HT-29 (cell line): ENCODE data around the gene SRPX. TPM values are rescaled to one million over a fixed set of nuclear protein-coding genes. Genes with fewer than 3 reads are reported as not detected.

ENCODE experiments used
- DNase-seq: peaks from one replicate; pipeline ENCODE4 v3.0.0-alpha.2; 2015; ENCODE audit warnings: low spot score
- total RNA-seq: library from RNA; depleted of rRNA; stranded (reverse); fragments of >200 nt; shearing (Covaris generic); gene quantifications from 2 replicates; pipeline ENCODE4 v1.2.3, GENCODE V29; 2014

Gene SRPX
- total RNA-seq, 1 experiment from 2014 or later, result not detected

DNA sequence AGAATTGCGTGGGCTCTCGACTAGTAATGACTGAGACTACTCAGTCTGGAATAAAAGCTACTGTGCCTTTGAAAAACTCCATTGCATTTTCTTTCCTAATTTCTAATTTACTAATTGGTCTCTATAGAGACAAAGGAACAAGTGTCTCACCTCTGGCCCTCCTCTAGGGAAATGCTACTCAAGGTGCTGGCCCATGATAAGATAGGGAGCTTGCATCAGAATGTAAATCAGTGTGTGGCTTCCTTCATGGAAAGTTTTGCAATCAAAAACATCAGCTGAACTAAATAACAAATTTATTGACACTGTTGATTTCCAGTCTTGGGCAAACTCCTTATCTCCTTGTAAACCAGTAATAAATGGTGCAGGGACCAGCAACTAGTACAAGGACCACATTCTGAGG lies 81.8 kb downstream of the SRPX start:
- DNase-seq, result no peak

- DNase-seq, result no peak
These were observed 82.3 kb downstream of the SRPX start for GRCh38 chrX:38138157-38138891.

DNA sequence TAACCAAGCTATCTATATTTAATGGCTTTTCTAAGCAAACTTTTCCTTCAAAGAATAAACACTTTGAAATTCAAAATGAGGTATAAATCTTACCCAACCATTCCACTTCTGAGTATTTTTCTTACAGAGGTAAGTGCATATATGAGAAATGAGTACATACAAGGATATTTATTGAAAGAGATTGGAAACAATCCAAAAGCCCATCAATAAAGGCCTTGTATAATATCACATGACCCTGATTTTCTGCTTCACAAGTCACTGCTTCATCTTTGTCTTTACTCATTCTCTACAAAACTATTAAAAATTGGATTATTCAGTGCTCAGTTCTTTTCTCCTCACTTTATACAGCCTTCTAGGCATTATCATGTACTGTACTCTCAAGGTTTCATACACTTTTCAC lies 91.3 kb downstream of the SRPX start:
- no peak for DNase-seq

DNA sequence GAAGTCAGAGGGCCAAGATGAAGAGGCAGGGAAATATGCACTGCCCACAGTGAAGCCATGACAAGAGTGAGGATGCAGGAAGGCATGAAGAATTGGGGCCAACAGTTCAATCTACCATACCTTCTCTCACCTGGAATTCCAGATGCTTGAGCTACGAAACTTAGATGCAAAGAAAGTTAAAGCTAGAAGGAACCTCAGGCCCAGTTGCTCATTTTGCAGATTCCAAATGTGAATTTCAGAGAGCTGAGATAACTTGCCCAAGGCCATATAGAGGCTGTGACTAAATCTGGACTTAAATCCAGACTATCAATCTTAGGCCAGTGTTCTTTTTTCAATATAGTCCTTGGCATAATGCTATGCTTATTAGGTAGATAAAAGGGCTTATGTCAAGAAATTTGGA lies 92.7 kb downstream of the SRPX start:
- no peak for DNase-seq

GRCh38 chrX:38126179-38126578 lies 94.5 kb downstream of the SRPX start:
- DNase-seq, result no peak

DNA sequence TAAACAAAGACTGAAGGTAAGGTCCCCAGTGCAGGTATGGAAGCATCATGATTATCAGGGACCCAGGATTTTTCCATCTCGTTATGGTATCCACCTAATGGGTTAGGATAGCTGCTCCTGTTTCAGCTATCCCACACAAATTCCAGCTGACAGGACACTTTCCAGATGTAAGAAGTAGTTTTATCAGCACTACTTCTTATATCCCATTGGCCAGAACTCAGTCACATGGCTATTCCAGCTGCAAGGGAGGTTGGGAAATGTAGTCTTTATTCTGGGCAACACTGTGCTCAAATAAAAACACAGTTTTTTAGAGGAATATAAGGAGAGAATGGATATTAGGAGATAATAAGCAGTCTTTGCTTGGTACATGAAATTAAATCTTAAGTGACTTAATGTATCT lies 96.7 kb downstream of the SRPX start:
- no peak for DNase-seq

DNA sequence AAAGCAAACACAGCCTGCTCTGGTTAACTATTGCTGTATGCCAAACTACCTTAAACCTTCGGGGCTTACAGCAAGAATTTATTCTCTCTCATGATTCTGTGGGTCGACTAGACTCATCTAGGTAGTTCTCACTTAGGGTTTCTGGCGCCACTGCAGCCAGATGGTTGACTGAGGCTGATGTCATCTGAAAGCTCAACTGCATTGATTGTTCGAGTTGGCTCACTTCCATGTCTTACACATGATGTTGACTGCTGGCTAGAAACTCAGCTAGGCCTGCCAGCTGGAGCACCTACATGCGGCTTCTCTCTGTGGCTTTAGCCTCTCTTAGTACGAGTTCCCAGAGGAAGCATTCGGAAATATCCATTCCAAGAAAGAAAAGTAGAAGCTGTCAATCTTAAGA lies 103.2 kb downstream of the SRPX start:
- DNase-seq, result no peak

- DNase-seq, result no peak
These were observed 104.0 kb downstream of the SRPX start for GRCh38 chrX:38116706-38117105.

DNA sequence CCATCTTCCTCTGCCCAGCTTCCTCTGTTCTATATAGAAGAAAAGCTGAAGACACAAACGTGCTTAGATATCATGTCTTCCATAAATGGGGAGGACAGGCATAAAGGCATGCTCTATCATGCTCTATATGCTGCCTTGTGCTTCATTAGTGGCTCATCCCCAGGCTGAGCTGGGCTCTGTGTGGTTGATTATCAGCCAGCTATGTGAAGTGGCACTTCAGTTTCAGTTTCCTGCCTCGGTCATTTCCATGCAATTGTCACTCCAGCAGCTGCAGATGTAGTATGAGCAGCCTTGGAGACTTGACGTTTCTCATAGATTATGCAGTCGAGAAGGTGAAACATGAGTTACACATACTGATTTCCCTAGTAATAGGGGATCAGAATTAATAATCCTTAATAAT lies 108.1 kb downstream of the SRPX start:
- no peak for DNase-seq

DNA sequence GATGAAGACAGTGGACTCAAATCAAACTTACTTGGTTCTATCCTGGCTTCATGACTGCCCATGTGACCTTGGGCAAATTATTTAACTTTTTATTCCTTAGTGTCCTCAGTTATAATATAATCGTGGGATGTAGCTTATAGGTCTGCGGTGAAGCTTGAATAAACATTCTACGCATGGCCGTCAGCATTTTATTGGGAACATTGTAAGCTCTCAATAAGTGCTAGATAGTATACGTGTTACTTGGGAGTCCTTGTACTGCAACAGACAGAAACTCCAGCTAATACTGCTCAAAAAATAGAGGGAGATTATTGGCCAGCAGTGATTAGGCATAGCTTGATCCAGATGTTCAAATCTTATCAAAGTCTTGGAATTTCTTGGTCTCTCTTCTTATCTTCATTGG lies 109.5 kb downstream of the SRPX start:
- DNase-seq, result no peak

DNA sequence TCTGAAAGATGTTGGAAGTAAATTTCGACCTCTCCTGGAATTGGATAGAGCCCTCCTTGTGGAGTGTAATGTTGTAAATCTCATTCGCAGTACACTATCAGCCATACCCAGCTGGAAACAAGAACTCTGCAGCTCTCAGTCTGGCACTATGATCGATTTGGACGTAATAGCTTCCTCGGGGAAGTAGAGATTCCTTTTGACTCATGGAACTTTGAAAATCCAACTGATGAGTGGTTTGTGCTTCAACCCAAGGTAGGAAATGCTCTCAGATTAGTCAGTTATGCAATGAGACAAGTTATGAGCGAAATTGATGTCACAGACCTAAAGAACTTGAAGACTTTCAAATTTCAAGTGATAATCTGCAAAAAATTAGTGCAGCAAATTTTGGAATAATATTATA lies 110.4 kb downstream of the SRPX start:
- no peak for DNase-seq

- DNase-seq, result no peak
These were observed 111.4 kb downstream of the SRPX start for GRCh38 chrX:38109042-38109898.

GRCh38 chrX:38108364-38108763 lies 112.3 kb downstream of the SRPX start:
- no peak for DNase-seq

- DNase-seq, result no peak
These were observed 113.5 kb downstream of the SRPX start for GRCh38 chrX:38106991-38107655.

- DNase-seq, result no peak
These were observed 115.4 kb downstream of the SRPX start for GRCh38 chrX:38105216-38105725.

DNA sequence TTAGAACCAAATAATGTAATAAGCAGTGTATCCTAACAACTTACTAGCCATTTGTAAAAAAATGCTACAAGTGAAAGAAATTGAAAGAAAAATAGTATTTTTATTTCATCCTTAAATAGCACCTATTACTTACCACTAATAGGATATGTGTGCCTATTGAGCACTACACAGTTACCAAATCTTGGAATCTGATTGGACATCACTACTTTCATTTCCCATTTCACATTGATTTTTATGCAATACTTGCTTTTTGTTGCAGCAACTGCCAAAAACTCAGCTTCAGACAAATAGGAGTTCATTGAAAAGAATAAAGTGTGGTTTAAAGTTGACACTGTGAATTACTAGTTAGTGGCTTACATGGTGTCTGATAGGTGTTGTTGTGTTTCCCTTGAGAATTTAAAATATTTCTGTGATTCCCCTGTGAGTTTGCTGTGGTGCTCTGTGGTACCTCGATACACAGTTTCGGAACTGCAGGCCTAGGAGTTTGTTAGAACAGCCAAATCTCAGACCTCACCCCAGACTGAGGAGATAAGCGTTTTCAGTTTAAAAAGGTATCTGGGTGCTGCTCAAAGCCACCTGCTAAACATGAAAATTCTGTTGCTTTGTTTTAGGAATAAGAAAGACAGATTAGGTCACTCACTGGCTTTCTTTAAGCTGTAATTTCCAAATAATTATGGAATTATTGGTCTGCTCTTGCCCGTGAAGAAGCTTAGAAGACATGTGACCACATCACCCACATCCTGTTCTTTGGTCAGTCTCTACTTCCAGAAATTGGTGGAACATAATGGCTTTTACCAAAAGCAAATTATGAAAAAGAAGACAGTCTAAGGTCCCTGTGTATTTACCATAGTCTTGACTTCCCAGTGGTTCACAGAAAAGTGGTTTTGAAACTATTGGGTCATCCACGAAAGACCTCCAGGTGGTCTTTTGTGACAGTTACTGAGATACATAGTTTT lies 116.5 kb downstream of the SRPX start:
- DNase-seq, result no peak

DNA sequence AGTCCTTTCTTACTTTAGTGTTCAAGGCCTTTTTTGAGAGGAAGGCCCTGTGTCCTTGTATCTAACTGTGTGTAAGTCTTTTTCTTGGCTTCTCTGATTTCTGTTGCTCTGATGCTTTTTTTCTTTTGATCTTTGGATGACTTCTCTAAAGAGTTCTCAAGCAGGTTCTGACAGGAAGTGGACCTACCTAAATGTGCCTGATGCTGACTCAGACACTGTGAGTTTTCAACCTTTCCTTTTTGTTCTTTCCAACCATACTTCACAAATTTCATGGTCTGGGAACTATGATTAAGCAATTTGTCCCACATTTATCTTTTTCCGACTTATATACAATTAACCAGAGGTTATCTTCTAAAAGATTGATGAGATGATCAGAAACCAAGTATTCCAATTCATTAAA lies 117.8 kb downstream of the SRPX start:
- DNase-seq, result no peak

- no peak for DNase-seq
These were observed 118.4 kb downstream of the SRPX start for GRCh38 chrX:38102240-38102639.

DNA sequence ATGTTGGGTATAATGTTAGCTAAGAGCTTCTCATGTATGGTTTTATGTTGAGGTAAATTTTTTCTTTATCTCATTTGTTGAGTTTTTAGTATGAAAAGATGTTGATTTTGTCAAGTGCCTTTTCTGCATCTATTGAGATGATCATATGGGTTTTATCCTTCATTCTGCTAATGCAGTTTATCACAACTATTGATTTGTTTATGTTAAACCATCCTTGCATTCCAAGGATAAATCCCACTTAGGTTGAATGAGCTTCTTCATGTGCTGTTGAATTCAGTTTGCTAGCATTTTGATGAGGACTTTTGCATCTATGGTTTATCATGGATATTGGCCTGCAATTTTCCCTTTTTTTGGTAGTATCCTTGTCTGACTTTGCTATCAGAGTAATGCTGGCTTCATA lies 121.0 kb downstream of the SRPX start:
- DNase-seq, result no peak
